ENCODE measurements around the gene RSPH1. TPM values are rescaled to one million over a fixed set of nuclear protein-coding genes. Genes with fewer than 3 reads are reported as not detected.

Gene RSPH1
- polyA plus RNA-seq, 3 donors, result 0.13 to 1.6 (median 0.34) TPM

DNA sequence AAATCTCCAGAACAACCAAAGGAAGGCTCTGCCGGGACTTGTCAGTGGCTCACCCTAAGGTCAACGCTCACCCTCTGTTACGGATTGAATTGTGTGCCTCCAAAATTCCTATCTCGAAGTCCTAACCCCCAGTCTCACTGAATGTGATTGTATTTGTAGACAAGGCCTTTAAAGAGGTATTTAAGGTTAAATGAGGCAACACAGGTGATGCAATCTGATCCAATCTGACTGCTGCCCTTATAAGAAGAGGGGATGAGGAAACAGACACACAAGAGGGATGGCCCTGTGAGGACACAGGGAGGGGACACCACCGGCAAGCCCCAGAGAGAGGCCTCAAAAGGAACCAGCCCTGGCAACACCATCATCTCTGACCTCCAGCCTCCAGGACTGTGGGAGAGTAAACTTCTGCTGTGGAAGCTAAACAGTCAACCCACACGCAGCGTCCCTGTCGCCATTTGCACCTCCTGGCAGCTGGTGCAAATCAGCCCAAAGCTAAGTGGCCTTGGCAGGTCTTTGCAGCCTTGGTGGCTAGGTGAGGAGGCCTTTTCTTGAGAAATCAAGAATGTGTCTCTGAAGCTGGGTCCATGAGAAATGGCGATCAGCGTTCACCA, 68.1 kb downstream of the RSPH1 start:
- no peak overlapping the region for H3K27ac ChIP-seq (ENCODE audit: low read depth, low read length)
- 72 to 80% (median 79%) methylated on average over 10 of the region's 10 CpGs for WGBS, 3 donors

DNA sequence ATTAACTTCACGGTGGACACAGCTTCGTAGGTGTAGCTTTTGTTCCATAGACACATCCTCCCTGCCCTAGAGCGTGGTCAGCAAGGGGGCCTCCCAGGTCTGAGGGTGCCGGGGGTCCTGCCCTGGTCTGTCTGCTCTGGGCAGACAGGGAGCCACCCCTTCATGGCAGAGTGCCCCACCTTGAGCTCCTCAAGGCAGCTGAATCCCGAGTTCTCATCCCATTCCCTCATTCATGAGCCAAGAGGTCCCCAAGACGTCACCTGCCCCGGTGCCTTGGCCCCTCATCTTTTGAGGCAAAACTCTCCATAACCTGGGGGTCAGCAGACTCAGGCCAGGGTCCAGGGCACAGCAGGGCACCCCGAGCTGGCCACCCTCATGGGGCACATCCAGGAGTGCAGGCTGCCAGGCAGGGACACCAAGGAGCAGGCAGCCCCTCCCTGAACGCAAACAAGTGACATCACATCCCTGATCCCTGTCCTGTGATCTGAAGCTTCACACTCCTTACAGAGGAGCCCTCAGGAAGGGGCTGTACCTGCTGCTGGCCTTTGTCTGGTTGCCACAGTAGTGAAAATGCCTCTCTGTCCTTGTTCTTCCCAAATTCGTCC, 69.0 kb downstream of the RSPH1 start:
- 85 to 90% (median 87%) methylated on average over 10 of the region's 10 CpGs for WGBS, 3 donors
- no peak overlapping the region for H3K27ac ChIP-seq (ENCODE audit: low read depth, low read length)

DNA sequence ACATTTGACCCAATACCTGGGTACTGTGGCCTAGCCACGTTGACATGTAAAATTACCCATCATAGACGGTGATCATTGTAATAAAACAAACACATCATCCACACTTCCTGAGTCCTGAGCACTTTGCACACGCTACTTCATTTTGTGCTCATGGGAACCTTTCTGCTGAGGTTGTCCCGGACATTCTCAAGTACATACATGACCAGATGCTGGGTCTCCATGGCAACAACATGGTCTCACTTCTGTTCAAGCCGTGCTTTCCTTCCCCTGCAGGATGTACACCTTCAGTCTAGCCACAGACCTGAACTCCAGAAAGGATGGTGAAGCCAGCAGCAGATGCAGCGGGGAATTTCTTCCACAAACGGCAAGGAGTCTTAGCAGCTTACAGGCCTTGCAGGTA, 69.6 kb downstream of the RSPH1 start:
- 75 to 79% (median 78%) methylated on average over 7 of the region's 7 CpGs for WGBS, 3 donors

DNA sequence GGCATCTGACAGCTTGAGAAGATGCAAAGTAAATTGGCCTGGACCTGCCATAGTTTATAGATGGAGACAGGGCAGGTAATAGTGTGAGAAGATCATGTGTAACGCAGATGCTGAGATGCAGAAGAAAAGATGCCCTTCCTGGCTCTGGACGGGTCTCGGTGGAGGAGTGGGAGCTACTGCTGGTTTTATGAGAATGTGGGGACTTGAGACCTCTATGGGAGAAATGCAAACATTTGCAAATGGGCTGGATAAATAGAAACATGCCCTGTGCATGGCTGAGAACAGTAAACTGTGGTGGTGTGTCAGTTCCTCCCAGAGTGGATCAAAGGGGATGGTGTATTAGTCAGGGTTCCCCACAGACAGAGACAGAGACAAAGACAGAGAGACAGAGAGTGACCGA, 70.4 kb downstream of the RSPH1 start:
- H3K27ac ChIP-seq (ENCODE audit: low read depth, low read length), result no peak overlapping the region
- 42 to 70% (median 46%) methylated on average over 4 of the region's 4 CpGs for WGBS, 3 donors

More for the DNA sequence above, 69.6 kb downstream of the RSPH1 start:
- H3K27ac ChIP-seq (ENCODE audit: low read depth, low read length), result no peak overlapping the region

DNA sequence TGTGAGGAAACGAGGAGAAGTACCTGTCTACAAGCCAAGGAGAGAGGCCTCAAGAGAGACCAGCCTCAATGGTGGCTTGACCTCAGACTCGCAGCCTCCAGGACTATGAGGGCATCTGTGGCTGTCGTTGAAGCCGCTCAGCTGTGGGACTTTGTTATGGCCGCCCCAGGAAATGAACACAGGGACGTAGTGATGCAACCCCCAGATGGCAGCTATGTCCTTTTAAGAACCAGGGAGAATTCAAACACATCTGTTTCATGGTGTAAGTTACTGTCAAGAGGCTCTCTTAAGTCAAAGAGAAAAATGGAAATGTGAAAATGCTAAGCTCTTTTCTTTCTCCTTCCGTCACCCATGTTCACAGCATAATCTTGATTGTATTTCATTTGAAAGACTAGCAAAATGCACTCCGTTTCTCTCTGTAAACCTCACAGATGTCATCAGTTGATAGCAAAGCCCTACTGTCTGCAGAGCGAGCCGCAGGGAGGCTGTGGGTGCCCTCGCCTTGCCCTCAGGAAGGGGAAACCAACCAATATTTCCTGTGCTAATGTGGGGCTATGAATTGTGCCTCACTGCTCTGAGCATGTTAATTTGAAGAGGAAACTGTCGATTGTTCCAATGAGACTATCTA, 71.0 kb downstream of the RSPH1 start:
- H3K27ac ChIP-seq (ENCODE audit: low read depth, low read length), result no peak overlapping the region
- WGBS, 3 donors, result 28 to 75% (median 42%) methylated on average over 12 of the region's 12 CpGs

DNA sequence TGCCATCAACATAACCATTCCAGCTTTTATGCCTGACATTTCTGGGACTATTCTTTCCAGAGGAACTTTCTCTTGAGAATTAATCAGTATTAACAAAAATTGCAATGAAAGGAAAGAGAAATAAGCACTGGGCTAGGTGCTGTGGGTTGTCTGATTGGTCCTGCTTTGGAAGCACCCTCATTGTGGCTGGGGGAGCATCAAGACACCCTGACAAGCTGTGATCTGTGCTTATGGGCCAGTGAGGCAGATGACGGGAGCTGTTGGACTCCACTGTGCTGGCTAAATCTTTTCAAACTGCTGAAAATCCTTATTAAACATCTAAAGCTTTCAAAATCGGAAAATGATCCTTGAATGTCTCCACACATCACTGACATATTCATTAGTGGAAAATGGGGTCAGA, 72.3 kb downstream of the RSPH1 start:
- no peak overlapping the region for H3K27ac ChIP-seq (ENCODE audit: low read depth, low read length)

DNA sequence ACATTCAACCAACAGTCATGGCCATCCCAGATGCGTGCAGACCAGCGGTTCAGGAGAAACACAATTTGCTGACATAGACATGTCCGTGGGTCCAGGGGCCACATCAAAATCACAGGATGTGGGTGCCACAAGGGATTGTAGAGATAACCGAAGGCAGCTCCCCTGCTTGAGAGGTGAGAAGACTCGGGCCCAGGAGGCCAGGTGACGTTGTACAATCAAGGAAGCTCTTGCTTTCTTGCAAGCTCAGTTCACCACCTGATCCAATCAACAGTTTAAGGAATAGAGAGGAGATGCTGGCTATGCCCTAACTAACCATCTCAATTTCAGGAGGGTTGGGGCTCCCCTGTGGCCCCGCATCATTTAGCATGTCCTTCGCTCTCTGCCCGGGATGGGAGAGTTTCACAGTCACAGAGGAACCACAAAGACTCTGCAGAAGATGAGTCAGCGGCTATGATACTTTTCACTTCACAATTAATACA, 72.8 kb downstream of the RSPH1 start:
- WGBS, 3 donors, result 64 to 78% (median 66%) methylated on average over 10 of the region's 10 CpGs
- H3K27ac ChIP-seq (ENCODE audit: low read depth, low read length), result no peak overlapping the region

More for the DNA sequence above, 72.3 kb downstream of the RSPH1 start:
- WGBS, 3 donors, result 71 to 82% (median 76%) methylated on average over 2 of the region's 2 CpGs

Other genes starting within 250 kb of the RSPH1 start
- 10 to 100 TPM in 2 of 3 donors, 1 to 10 TPM in 1; 4.1 to 99.3 (median 21.7) TPM for gene TFF3, start 180.8 kb downstream of the RSPH1 start, polyA plus RNA-seq
- gene TFF2, start 145.2 kb downstream of the RSPH1 start, polyA plus RNA-seq, result 100 to 1,000 TPM in 1 of 3 donors, 10 to 100 TPM in 1, under 1 TPM in 1; 0.94 to 505 (median 36.8) TPM
- gene TFF1, start 129.7 kb downstream of the RSPH1 start, polyA plus RNA-seq, result 100 to 1,000 TPM in 1 of 3 donors, 10 to 100 TPM in 1, 1 to 10 TPM in 1; 2.9 to 931 (median 66.4) TPM
- gene TMPRSS3, start 100.2 kb downstream of the RSPH1 start, polyA plus RNA-seq, result 1 to 10 TPM in 1 of 3 donors, under 1 TPM in 2; 0.45 to 2.0 (median 0.59) TPM
- gene UBASH3A, start 92.3 kb downstream of the RSPH1 start, polyA plus RNA-seq, result under 1 TPM in 2 of 3 donors, not detected in 1; 0.14 to 0.56 TPM
- gene SLC37A1, start 17.6 kb upstream of the RSPH1 start, polyA plus RNA-seq, result 1 to 10 TPM; 3.7 to 4.6 (median 4.4) TPM
- gene PDE9A, start 157.4 kb upstream of the RSPH1 start, polyA plus RNA-seq, result 10 to 100 TPM in 1 of 3 donors, 1 to 10 TPM in 2; 5.6 to 13.6 (median 6.2) TPM